AG09309 (cell line): ENCODE results near the gene BOC.
A peak's percentile ranks its signal among the peaks of the same experiment; 100 is the strongest.

Source experiments
- DNase-seq: peaks from one replicate; pipeline ENCODE4 v3.0.0-alpha.2; 2010; ENCODE audit warnings: low read depth
- H3K4me3 ChIP-seq: 2 replicates; pipeline ENCODE4 v1.5.1; 2011; ENCODE audit warnings: mild to moderate bottlenecking, low read depth, low read length, moderate library complexity; ENCODE audit not compliant: control insufficient read depth
- TF ChIP-seq, protein P1 (sequence below): IDR thresholded peaks from 2 replicates; pipeline ENCODE4 v1.5.1; 2011; ENCODE audit warnings: mild to moderate bottlenecking, low read depth, low read length, inconsistent platforms; ENCODE audit not compliant: insufficient read depth, control insufficient read depth; ENCODE audit errors: missing control alignments

Gene BOC

DNA sequence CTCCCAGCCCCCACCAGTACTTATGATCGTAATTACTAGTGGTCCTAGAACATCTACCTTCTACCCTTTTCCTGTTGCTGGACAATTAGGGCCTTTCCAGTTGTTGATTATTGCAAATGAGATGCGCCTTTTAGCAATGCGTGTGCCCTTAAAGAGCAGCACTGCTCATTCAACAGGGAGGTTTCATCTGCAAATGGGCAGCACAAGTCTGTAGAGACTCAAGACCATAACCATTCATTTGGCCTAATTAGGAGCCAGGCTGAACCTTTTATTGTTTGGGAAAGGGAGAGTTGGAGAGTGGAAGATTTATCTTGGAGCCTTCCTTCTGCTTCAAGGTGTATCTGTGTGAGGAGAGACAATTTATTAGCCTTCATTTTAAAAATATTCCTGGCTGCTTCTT is 42.3 kb downstream of the BOC start:
- H3K4me3 ChIP-seq = no peak overlapping the region
- TF ChIP-seq, protein P1, sequence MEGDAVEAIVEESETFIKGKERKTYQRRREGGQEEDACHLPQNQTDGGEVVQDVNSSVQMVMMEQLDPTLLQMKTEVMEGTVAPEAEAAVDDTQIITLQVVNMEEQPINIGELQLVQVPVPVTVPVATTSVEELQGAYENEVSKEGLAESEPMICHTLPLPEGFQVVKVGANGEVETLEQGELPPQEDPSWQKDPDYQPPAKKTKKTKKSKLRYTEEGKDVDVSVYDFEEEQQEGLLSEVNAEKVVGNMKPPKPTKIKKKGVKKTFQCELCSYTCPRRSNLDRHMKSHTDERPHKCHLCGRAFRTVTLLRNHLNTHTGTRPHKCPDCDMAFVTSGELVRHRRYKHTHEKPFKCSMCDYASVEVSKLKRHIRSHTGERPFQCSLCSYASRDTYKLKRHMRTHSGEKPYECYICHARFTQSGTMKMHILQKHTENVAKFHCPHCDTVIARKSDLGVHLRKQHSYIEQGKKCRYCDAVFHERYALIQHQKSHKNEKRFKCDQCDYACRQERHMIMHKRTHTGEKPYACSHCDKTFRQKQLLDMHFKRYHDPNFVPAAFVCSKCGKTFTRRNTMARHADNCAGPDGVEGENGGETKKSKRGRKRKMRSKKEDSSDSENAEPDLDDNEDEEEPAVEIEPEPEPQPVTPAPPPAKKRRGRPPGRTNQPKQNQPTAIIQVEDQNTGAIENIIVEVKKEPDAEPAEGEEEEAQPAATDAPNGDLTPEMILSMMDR = no peak
- DNase-seq = no peak

GRCh38 chr3:113254171-113254947 is 43.0 kb downstream of the BOC start:
- TF ChIP-seq, protein P1 = no peak
- no peak overlapping the region for H3K4me3 ChIP-seq
- no peak for DNase-seq

- TF ChIP-seq, protein P1 = no peak
- H3K4me3 ChIP-seq = no peak overlapping the region
- no peak for DNase-seq
Measured at GRCh38 chr3:113255100-113255853, 43.9 kb downstream of the BOC start.

GRCh38 chr3:113255854-113256615 is 44.7 kb downstream of the BOC start:
- H3K4me3 ChIP-seq = no peak overlapping the region
- TF ChIP-seq, protein P1 = no peak
- no peak for DNase-seq

DNA sequence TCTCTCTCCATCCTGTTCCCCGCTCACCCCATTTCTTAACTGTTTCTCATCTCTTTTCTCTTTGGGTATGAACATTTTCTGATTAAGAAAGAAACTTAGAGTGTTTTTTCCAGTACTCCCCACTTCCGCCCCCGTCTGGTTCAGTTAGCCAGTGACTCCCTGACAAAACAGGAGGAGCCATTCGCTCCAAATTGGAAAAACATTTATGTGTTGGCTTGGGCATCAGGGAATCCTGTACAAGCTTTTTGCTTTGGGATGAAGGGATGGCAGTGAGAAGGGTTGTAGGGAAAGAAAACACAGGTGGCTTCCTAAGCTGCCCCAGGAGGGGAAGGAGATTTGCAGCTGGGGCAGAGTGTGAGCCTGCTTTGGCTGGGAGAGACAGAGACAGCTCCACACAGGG is 47.0 kb downstream of the BOC start:
- no peak overlapping the region for H3K4me3 ChIP-seq
- TF ChIP-seq, protein P1 = peak; percentile 45

DNA sequence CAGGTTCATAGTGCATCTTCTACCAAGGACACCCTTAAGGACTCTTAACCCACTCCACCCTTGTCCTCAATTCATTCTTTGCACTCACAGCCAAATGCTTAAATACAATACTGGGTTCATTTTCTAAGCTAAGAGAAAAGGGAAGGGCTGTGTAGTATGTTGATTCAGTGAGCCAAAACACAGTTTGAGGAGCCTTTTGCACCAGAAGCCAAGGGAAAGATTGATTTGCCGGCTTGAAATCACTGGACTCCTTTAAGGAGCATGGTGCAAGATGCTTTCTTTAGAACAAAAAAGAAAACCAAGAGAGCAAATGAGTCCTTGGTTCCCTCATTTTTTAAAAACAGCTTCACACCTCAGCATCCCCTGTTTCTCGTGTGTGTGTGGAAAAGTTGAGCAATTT is 47.8 kb downstream of the BOC start:
- DNase-seq = no peak
- H3K4me3 ChIP-seq = no peak overlapping the region
- TF ChIP-seq, protein P1 = no peak

More for the DNA sequence above, 47.0 kb downstream of the BOC start:
- DNase-seq = no peak
